GM21786 (cell line): Measurements from ENCODE around the gene MYO5A.
A peak's percentile ranks its signal among the peaks of the same experiment; 100 is the strongest.
"Not testable (repeated sequence)": the region's sequence is repeated elsewhere in the genome, so short reads cannot be mapped to it uniquely, and the experiment has no call there.

Experiments
- ATAC-seq: cut with Tn5 transposase; IDR thresholded peaks from one replicate; pipeline ENCODE4 v1.9.1; 2021; ENCODE audit not compliant: unreplicated experiment

MYO5A gene

DNA sequence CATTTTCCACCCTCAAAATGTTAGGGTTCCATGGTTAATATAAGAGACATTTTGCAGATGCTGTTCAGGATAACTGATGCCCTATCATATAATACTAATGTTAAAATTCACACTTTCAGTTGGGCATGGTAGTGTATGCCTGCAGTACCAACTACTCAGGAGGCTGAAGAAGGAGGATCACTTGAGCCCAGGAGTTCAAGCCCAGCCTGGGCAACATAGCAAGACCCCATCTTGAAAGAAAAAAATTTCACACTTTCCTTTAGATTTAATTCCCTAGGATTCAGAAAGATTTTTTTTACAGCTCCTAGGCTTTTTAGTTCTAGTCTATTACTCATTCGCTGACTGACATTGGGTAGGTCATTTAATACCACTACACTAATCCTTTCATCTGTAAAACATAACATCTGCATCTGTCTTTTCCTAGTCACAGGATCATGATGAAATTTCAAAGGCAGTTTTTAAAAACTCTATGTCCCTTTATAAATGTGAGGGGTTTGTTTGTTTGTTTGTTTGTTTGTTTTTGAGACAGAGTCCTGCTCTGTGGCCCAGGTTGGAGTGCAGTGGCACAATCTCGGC lies 103.7 kb downstream of the MYO5A start:
- ATAC-seq: no peak

DNA sequence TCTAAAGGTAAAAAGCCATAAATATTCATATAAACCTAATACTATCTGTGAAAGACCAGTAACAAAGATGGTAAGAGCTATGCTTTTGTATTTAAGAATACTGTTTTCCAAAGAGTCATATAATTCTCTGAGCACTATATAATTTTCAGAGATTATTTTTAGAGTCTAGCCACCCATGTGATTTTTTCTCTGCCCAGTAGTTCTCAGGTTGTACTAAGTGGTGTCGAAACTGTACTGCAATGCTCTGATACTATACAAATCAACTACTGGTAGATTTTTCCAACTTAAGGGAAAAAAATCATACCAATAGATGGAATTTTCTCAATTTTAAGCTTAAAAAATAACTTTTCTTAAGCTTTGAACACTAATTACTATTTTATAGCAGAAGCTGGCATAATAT lies 104.8 kb downstream of the MYO5A start:
- no peak for ATAC-seq

DNA sequence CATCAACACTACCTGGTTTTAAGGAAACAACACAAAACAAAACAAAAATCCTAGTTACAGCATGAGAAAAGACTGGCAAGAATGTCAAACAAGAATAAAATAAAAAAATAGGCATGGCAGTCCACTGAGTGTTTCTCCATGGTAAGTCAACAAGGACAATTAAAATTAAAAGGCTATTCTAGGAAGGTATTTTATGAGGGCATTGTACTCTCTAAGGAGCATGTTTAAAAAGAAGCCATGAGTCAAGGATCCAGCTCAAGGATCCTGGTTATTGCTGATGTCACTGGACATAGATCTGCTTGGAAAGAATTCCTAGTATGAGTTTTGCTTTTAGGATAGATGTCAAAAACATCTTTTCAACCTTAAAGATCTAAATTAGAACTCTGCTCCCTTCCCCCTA lies 106.7 kb downstream of the MYO5A start:
- ATAC-seq: no peak

DNA sequence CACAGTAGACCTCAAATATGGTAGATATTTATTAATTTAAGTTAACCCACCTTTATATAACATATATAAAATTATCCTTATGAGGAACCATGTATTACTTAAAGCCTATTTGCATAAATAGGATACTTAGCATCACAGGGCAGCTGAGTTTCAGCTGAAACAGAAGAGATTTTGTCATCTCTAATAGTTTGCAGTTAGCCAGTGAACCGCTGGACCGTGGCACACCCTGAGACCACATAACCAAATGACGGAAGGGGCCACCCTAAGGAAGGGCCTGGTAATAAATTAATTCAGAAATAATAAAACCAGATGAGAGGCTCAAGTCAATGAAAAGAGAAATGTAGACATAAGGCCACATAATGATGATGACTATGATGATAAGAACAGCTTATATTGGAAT lies 107.7 kb downstream of the MYO5A start:
- peak; percentile 68 for ATAC-seq

DNA sequence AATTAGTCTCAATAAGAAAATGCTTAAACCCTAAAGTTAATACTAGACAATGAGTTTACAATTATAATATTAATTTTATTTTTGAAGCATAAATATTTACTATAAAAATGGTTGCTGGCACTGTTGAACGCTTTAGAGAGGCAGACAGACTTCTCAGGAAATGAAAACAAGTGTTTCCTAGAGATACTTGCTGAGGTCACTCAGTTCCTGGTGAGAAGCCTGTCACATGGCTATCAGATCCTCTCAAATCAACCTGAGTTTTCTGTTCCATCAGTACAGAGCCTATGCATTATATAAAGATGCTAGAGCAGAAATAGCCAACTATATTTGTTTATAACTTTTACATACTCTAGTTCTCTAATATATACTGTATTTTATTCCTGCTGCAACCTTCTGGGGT lies 109.2 kb downstream of the MYO5A start:
- ATAC-seq: no peak

DNA sequence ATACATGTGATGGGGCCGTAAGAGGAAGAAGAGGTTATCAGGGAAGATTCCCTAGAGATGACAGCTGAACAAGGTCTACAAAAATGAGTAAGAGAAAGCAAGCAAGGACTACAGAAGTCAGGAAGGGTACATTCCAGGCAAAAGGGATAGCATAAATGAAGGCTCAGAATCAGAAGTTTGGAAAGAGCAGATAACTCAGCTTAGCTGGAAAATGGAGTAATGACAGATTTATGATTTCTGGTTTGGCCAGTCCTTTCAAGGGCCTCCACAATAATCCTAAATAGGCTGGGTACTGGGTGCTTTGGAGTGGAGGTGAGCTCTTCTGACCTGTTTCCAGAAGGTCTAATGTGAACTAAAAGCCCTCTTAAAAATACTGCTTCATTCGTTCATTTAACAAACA lies 110.7 kb downstream of the MYO5A start:
- ATAC-seq: no peak

DNA sequence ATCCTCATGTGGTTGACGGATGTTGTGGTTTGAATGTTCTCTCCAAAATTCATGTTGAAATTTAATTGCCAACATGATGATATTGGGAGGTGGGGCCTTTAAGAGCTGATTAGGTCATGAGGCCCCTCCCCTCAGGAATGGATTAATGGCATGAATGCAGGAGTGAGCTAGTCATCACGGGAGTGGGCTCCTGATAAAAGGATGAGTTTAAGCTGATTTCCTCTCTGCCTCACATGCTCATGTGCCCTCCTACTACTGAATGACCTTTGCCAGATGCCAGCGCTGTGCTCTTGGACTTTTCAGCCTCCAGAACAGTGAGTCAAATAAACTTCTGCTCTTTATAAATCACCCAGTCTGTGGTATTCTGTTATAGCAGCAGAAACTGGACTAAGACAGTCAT lies 111.2 kb downstream of the MYO5A start:
- ATAC-seq: no peak

DNA sequence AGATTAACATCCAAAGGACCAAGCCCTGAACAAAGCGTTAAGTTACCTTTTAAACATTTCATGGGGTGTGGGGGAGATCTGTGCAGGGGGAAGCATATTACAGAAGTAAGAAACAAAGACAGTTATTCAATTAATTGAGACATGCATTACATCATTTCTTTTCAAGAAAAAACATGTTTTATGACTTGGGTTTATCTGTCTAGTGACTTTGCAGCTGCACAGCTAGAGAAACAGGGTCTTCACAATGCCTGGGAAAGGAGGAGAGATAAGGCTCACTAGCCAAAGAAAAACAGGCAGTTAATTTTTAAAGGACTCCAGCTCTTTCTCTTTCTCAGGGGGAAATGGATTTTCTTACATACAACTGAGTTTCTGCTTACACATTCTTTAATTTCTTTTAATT lies 112.1 kb downstream of the MYO5A start:
- ATAC-seq: not testable (repeated sequence)

DNA sequence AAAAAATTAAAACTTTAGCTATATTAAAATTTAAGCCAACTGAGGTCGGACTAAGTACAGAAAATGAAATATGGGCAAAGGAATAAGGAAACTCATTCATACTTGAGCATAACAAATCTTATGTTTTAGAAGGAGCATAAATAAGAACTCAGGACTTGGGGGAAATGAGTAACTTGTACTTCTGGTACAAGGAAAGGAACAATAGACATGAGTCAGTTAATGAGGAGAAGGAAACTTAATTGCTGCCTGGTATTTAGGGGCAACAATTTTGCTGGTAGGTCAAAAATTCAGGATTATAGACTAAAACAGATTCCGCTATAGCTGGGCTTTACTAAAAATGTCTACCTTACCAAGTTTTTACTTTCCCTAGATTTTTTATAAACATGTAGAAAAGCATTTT lies 113.1 kb downstream of the MYO5A start:
- ATAC-seq: no peak

DNA sequence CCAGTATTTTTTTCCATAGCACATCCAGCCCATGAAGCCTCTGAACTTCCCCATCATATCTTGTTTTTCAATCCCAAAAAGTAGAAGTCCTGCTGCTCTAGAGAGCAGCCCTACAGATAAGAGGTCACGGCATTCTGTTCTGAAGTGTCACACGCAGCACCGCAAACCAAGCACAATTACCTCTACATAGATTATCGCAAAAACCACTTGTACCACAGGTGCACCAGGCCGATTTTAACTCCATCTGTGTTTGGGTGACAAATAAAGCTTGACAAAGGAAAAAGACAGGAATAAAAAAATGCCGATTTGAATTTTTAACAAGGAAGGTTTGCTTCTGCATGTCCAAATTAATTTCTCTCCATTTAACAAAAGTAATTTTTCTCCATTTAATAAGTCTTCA lies 113.7 kb downstream of the MYO5A start:
- ATAC-seq: no peak

DNA sequence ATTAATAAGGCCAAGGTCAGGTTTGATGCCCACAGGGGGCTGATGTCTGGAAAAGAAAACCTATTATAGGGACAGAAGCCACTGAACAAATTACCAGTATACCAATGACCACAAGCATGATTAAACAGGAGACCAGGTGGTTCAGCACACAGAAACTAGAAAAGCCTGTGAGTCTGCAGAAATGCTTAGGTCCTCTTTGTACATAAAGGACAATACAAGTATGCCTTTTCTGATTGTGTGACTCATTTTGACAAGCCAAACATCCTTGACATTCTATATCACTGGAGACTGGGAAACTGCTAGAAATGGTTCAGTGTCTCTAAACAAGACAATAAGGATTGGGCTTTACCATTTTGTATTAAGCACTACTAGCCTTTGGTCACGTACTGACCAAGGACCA lies 119.9 kb downstream of the MYO5A start:
- ATAC-seq: peak; percentile 62

DNA sequence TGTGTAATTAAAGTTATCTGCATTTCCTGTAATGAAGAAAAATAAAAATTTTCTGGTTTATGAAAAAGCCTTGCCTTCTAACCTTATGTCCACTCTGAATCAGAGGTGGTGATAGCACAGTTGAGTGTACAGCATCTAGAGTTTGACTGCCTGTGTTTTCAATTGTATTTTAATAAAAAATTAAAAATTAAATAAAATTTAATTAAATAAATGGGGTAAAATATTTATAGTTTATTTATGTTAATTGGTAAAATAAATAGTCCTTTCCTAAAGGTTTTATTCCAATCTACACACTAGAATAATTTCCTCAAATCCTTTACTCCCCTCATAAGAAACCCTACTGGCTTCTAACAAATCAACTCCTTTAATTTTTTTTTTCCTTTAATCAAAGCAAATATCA lies 121.3 kb downstream of the MYO5A start:
- no peak for ATAC-seq

DNA sequence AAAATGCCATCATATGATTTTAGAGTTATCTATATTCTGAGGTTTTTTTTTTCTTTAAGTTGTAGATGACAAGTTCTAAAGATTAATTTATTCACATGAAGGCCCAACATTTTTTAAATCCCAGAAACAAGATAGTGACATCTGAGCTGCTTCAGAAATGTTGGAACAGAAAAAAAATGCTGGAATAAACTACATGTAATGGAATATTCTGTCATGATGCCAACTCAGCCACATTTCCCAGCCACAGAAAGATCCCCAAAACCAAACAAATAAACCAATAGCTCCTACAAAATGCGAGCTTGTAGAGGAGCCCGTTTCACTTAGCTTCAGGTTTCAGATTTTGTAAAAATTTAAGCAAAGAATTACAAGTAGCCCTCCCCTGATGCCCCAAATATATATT lies 122.1 kb downstream of the MYO5A start:
- no peak for ATAC-seq

DNA sequence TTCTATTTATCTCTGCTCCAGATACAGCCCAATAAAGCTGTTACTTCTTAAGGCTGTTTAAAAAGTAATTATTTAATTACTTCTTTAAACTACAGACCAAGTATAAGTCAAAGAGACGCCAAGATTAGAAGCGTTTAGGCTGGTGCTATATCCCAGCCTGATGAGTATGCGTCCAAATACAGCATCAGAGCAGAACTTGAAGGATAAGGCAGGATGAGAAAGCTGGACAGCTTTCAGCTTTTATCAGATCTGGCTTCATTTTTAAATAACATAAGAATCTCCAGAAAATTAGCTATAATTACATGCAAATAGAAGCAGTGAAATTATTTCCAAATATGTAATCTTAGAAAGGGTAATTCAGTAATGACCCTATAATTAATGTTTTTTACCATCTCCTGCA lies 122.8 kb downstream of the MYO5A start:
- ATAC-seq: no peak

DNA sequence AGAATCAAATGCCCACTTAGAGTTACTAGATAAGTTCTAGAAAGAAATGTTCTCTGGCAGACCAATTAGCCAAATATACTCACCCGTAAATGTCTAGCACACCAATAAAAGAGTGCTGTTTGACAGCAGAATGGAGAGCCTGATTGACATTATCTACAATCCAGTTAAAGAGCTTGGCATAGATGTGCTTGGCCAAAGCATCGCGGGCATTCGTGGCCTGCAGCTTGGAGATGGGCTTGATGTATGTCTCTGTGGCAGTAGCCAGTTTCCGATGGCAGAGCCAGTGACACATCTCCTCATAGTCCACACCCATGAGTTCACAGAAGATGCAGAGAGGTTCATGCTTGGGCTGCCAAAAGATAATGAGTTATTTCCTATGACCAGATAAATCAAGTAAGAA lies 131.6 kb downstream of the MYO5A start:
- ATAC-seq: no peak

DNA sequence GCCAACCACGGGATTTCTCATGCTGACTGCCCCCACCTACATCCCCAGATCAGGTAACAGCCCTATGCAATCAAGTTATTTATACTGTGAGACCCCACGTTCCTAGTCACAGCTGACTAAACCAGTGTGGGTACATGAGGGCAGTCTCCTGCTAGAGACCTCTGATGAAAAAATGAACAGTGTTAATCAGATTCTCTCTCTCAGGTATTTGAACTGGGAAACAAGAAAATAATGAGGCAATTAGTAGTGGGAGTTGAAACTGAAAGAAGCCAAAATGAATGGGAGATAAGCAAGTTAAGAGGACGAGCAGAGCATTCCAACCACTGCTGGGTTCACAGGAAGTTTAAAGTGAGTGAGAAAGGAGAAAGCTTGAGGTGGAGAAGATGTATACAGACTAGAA lies 134.6 kb downstream of the MYO5A start:
- no peak for ATAC-seq

DNA sequence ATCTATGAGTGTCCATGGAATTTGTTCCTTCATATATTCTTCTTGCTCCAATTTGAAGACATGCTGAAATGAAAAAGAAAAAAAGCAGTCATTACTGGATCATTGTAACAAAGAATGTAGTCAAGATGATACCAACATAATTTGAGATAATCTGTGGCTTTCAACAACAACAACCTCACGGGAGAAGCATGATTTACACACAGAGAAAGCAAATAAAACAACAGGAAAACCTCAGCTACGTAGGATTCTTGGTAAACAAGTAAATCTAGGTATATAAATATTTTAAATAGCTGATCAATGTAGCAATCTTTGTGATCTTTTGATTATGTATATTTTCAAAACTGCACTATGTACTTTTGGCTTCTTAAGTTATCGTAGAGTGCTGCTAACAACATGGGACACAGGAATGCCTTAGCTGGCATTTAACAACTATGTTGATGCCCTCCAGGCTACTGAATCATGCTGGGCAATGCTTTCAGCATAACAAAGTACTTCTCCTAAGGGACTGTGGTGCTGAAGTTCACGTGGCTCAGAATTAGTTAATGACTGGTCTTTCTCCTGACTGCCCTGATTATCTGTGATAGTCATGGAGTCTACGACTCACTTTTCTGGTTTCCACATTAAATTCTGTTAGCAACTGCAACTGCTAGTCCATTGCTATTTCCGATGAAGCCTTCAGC lies 136.5 kb downstream of the MYO5A start:
- no peak for ATAC-seq

DNA sequence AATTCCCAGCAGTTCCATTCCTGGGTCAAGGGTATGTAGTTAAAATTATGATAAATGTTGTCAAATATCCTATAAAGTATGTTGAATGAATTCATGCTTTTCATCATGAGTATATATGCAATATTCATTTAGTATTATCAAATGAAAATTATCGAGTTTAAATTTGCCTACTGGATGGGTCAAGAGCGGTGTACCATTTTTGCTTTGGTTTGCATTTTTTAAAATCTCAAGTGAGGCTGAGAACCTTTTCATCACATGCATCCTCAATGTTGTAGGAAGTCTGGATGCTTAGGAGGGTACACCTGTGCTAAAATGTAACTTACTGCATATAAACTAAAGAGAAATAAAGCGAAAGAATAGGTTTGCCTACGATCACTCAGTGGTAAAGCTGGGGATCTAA lies 137.6 kb downstream of the MYO5A start:
- ATAC-seq: no peak

DNA sequence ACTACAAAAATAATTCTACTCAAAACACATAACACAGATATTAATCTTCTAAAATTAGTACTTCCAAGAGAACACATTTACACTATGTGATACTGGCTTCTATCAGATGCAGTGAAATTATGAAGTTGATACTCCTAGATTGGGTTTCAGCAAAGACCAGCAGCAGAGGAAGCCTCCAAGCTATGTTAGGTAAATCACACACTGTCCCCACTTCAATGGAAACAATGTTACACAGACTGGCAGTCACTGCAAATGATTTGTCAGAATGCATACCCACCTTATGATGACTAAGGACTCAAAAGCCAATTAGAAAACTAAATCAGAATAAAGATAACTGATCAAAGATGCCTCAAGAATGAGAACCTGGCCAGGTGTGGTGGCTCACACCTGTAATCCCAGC lies 143.0 kb downstream of the MYO5A start:
- no peak for ATAC-seq

DNA sequence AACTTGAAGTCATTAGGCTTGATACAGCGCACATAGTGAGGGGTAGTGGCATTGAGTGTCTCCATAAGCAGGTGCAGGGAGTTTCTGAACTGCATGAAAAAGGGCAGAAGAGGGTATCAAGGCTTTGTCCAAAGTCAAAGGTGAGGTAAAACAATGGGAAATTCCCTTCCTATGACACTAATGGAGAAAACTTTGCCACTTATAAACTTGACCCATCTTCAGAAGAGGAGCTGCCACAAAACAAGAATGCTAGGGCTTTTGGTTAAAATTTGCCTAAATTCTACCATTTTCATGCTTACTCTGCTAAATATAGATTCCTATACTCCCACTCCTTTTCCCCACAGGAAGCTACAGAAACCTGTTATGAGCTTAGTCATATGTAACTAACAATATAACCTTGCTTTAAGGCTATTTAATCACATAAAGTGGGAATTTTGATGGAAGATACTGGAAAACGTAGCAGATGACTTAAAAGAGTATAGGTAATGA lies 145.5 kb downstream of the MYO5A start:
- ATAC-seq: peak; percentile 34

DNA sequence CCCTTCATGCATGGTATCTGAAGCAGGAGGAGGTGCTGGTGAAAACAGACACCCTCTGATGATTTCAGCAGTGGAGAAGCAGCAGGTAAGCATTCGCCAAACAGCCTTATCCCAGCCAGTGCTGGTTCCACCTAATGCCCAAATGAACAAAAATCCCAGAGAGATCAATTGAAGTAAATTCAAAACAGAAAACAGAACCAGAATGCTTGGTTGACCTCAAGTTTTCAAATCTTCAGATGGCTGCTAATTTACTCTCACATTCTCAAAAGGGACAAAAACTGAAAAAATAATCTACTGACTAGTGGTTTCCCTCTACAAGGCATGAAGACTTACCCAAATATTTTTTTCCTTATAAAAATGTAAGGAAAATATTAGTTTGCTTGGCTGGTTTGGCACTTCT lies 146.0 kb downstream of the MYO5A start:
- ATAC-seq: peak; percentile 7

DNA sequence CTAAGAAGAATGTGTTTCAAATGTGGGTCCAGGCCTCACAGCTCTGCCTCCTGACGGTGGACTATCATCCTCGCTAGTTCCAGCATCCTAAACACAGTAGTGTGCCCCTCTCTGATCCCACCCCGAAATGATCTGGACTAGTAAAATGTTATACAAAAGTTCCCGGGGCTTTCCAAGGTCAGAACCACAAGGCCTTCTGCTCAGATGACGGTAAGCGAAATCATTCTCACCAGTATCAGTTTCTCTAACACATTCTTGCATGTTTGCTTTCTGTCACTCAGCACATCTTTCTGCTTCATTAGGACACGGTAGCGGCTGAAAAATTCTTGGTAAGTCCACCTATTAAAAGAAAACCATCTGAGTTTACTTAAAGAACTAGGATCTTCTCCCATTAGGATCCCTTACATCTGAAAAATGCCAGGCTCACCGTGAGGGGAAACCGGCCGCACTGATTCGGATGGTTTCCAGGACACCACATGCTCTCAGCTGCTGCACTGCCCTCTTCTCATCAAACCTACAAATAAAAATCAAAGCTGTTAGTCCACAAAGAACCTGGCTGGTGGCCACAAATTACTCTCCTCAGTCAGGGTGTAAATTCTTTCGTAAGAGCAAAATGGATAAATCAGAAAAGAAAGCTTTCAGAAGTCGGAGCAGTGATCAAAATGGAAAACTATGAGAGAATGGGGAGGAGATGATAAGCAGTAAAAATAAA lies 149.1 kb downstream of the MYO5A start:
- peak; percentile 61 for ATAC-seq
